ENCODE measurements around the gene DRC3. TPM values are rescaled to one million over a fixed set of nuclear protein-coding genes. Genes with fewer than 3 reads are reported as not detected.
A peak's percentile ranks its signal among the peaks of the same experiment; 100 is the strongest.

DRC3 gene
- total and polyA plus RNA-seq, 4 donors, result 4.1 to 24.6 (median 20.3) TPM

GRCh38 chr17:18025945-18026776 is 53.5 kb downstream of the DRC3 start:
- DNase-seq (ENCODE audit: low read depth in 4 of 6, low spot score in 6 of 6), result peak in 2 of 6 donors; percentile 64 to 82
- Histone ChIP-seq H3K4me3 (ENCODE audit: low read depth, low read length) (no peak overlapping the region), H3K9me3 (ENCODE audit: control insufficient read depth, insufficient read depth, low read length) (no peaks in the 10 kb centered on the region), H3K4me1 (ENCODE audit: control insufficient read depth, insufficient read depth, low read length) (peaks cover 7% of the 10 kb centered on the region), H3K36me3 (ENCODE audit: control insufficient read depth, insufficient read depth, low read length) (peaks cover 15% of the 10 kb centered on the region), H3K27me3 (ENCODE audit: control insufficient read depth, insufficient read depth, low read length) (no peaks in the 10 kb centered on the region), H3K27ac (ENCODE audit: low read depth, low read length) (no peak overlapping the region)
- 54% methylated on average over 6 of the region's 11 CpGs for WGBS (ENCODE audit: insufficient coverage)

- no peaks in the 10 kb centered on the region for H3K27me3 ChIP-seq (ENCODE audit: control insufficient read depth, insufficient read depth, low read length)
- H3K36me3 ChIP-seq (ENCODE audit: control insufficient read depth, insufficient read depth, low read length), result peaks cover 14% of the 10 kb centered on the region
- no peak overlapping the region for H3K4me3 ChIP-seq (ENCODE audit: low read depth, low read length)
- no peak overlapping the region for H3K27ac ChIP-seq (ENCODE audit: low read depth, low read length)
- H3K4me1 ChIP-seq (ENCODE audit: control insufficient read depth, insufficient read depth, low read length), result peaks cover 7% of the 10 kb centered on the region
- no peaks in the 10 kb centered on the region for H3K9me3 ChIP-seq (ENCODE audit: control insufficient read depth, insufficient read depth, low read length)
- no peak for DNase-seq (ENCODE audit: low read depth in 4 of 6, low spot score in 6 of 6)
- 100% methylated on average over 1 of the region's 6 CpGs for WGBS (ENCODE audit: insufficient coverage)
Observed at GRCh38 chr17:18027280-18027679, 54.6 kb downstream of the DRC3 start.

- Histone ChIP-seq H3K36me3 (ENCODE audit: control insufficient read depth, insufficient read depth, low read length) (peaks cover 14% of the 10 kb centered on the region), H3K27ac (ENCODE audit: low read depth, low read length) (no peak overlapping the region), H3K4me1 (ENCODE audit: control insufficient read depth, insufficient read depth, low read length) (peaks cover 7% of the 10 kb centered on the region), H3K27me3 (ENCODE audit: control insufficient read depth, insufficient read depth, low read length) (no peaks in the 10 kb centered on the region), H3K9me3 (ENCODE audit: control insufficient read depth, insufficient read depth, low read length) (no peaks in the 10 kb centered on the region), H3K4me3 (ENCODE audit: low read depth, low read length) (no peak overlapping the region)
- WGBS (ENCODE audit: insufficient coverage), result 80% methylated on average over 4 of the region's 11 CpGs
- peak in 1 of 6 donors; percentile 78 for DNase-seq (ENCODE audit: low read depth in 4 of 6, low spot score in 6 of 6)
Observed at GRCh38 chr17:18028114-18028951, 55.7 kb downstream of the DRC3 start.

DNA sequence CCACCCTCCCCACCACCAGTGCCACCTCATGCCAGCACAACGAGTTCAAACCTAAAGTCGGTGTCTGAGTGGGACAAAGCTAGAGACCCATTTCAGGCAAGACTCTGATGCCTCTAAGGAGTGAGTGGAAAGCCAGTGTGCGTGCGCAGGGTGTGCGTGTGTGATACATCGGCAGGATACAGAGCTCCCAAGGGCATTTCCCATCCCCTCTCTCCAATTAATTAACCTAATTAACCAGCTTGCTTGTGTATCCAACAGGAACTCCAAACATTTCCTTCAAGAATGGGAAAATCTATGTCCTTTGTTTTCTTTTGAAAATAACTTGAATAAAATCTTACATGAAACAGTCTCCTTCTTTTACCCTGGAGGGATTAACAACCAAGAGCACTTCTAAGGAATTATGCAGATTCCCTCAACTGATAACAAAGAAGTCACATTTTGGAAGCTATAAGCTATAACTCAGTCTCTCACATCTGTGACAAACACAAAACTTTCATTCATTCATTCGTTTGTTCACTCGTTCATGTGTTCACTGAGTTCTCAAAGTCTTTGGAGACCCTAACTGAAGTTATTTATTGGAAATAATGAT is 56.4 kb downstream of the DRC3 start:
- Histone ChIP-seq H3K36me3 (ENCODE audit: control insufficient read depth, insufficient read depth, low read length) (peaks cover 14% of the 10 kb centered on the region), H3K4me3 (ENCODE audit: low read depth, low read length) (no peak overlapping the region), H3K27me3 (ENCODE audit: control insufficient read depth, insufficient read depth, low read length) (no peaks in the 10 kb centered on the region), H3K9me3 (ENCODE audit: control insufficient read depth, insufficient read depth, low read length) (no peaks in the 10 kb centered on the region), H3K27ac (ENCODE audit: low read depth, low read length) (no peak overlapping the region), H3K4me1 (ENCODE audit: control insufficient read depth, insufficient read depth, low read length) (peaks cover 7% of the 10 kb centered on the region)
- DNase-seq (ENCODE audit: low read depth in 4 of 6, low spot score in 6 of 6), result peak in 1 of 6 donors; percentile 85
- WGBS (ENCODE audit: insufficient coverage), result 40% methylated on average over 1 of the region's 8 CpGs

- no peaks in the 10 kb centered on the region for H3K27me3 ChIP-seq (ENCODE audit: control insufficient read depth, insufficient read depth, low read length)
- no peak for DNase-seq (ENCODE audit: low read depth in 4 of 6, low spot score in 6 of 6)
- no peaks in the 10 kb centered on the region for H3K9me3 ChIP-seq (ENCODE audit: control insufficient read depth, insufficient read depth, low read length)
- peaks cover 7% of the 10 kb centered on the region for H3K36me3 ChIP-seq (ENCODE audit: control insufficient read depth, insufficient read depth, low read length)
- 84% methylated on average over 2 of the region's 2 CpGs for WGBS (ENCODE audit: insufficient coverage)
- no peak overlapping the region for H3K4me3 ChIP-seq (ENCODE audit: low read depth, low read length)
- no peak overlapping the region for H3K27ac ChIP-seq (ENCODE audit: low read depth, low read length)
- peaks cover 7% of the 10 kb centered on the region for H3K4me1 ChIP-seq (ENCODE audit: control insufficient read depth, insufficient read depth, low read length)
Observed at GRCh38 chr17:18031955-18032354, 59.3 kb downstream of the DRC3 start.

- H3K4me1 ChIP-seq (ENCODE audit: control insufficient read depth, insufficient read depth, low read length), result peaks cover 14% of the 10 kb centered on the region
- no peak overlapping the region for H3K4me3 ChIP-seq (ENCODE audit: low read depth, low read length)
- DNase-seq (ENCODE audit: low read depth in 4 of 6, low spot score in 6 of 6), result peak; percentile 31 to 97 (median 71)
- 11% methylated on average over 4 of the region's 5 CpGs for WGBS (ENCODE audit: insufficient coverage)
- H3K27ac ChIP-seq (ENCODE audit: low read depth, low read length), result no peak overlapping the region
- H3K27me3 ChIP-seq (ENCODE audit: control insufficient read depth, insufficient read depth, low read length), result no peaks in the 10 kb centered on the region
- H3K36me3 ChIP-seq (ENCODE audit: control insufficient read depth, insufficient read depth, low read length), result no peaks in the 10 kb centered on the region
- H3K9me3 ChIP-seq (ENCODE audit: control insufficient read depth, insufficient read depth, low read length), result no peaks in the 10 kb centered on the region
Observed at GRCh38 chr17:18033442-18034099, 60.9 kb downstream of the DRC3 start.

DNA sequence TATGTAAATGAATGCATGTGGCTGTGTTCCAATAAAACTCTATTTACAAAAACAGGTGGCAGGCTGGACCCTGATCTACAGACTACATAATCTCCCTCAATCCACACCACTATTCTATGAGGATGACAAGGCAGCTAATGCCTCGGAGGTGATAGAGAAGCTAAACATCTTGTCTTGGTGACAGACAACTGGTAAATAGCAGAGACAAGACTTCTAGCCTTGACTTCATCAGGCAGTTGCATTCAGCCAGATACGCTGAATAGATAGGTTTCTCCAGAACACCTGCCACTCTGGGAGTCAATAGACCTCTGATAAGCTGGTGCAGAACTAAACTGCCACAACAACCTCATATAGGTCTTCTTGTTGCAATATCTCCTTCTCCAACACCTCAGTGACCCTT is 63.0 kb downstream of the DRC3 start:
- DNase-seq (ENCODE audit: low read depth in 4 of 6, low spot score in 6 of 6), result no peak
- no peak overlapping the region for H3K4me3 ChIP-seq (ENCODE audit: low read depth, low read length)
- H3K27me3 ChIP-seq (ENCODE audit: control insufficient read depth, insufficient read depth, low read length), result no peaks in the 10 kb centered on the region
- H3K36me3 ChIP-seq (ENCODE audit: control insufficient read depth, insufficient read depth, low read length), result no peaks in the 10 kb centered on the region
- no peak overlapping the region for H3K27ac ChIP-seq (ENCODE audit: low read depth, low read length)
- peaks cover 21% of the 10 kb centered on the region for H3K4me1 ChIP-seq (ENCODE audit: control insufficient read depth, insufficient read depth, low read length)
- WGBS (ENCODE audit: insufficient coverage), result 85% methylated on average over 1 of the region's 2 CpGs
- no peaks in the 10 kb centered on the region for H3K9me3 ChIP-seq (ENCODE audit: control insufficient read depth, insufficient read depth, low read length)

GRCh38 chr17:18037486-18037885 is 64.8 kb downstream of the DRC3 start:
- Histone ChIP-seq H3K4me3 (ENCODE audit: low read depth, low read length) (no peak overlapping the region), H3K27me3 (ENCODE audit: control insufficient read depth, insufficient read depth, low read length) (no peaks in the 10 kb centered on the region), H3K9me3 (ENCODE audit: control insufficient read depth, insufficient read depth, low read length) (no peaks in the 10 kb centered on the region), H3K4me1 (ENCODE audit: control insufficient read depth, insufficient read depth, low read length) (peaks cover 24% of the 10 kb centered on the region), H3K36me3 (ENCODE audit: control insufficient read depth, insufficient read depth, low read length) (no peaks in the 10 kb centered on the region), H3K27ac (ENCODE audit: low read depth, low read length) (no peak overlapping the region)
- 64% methylated on average over 1 of the region's 6 CpGs for WGBS (ENCODE audit: insufficient coverage)
- DNase-seq (ENCODE audit: low read depth in 4 of 6, low spot score in 6 of 6), result no peak

- H3K4me3 ChIP-seq (ENCODE audit: low read depth, low read length), result peak overlapping the region; percentile 73
- no peaks in the 10 kb centered on the region for H3K36me3 ChIP-seq (ENCODE audit: control insufficient read depth, insufficient read depth, low read length)
- no peak for DNase-seq (ENCODE audit: low read depth in 4 of 6, low spot score in 6 of 6)
- WGBS (ENCODE audit: insufficient coverage), result 6% methylated on average over 12 of the region's 13 CpGs
- no peaks in the 10 kb centered on the region for H3K27me3 ChIP-seq (ENCODE audit: control insufficient read depth, insufficient read depth, low read length)
- H3K27ac ChIP-seq (ENCODE audit: low read depth, low read length), result peak overlapping the region; percentile 50
- H3K4me1 ChIP-seq (ENCODE audit: control insufficient read depth, insufficient read depth, low read length), result peaks cover 24% of the 10 kb centered on the region
- no peaks in the 10 kb centered on the region for H3K9me3 ChIP-seq (ENCODE audit: control insufficient read depth, insufficient read depth, low read length)
Observed at GRCh38 chr17:18038149-18038850, 65.6 kb downstream of the DRC3 start.

Measured in spinal cord (tissue), 10 donors.